ENCODE measurements around the gene GSTM3.

- TF ChIP-seq MYC (IDR thresholded peaks at IDR 0.05; ENCODE audit: low read depth, low read length) (no peak), POLR2A (IDR thresholded peaks at IDR 0.05; ENCODE audit: extremely low read depth, insufficient read length) (no peak), CTCF (IDR thresholded peaks at IDR 0.05; ENCODE audit: low read depth, low read length) (no peak)
These were observed 24.0 kb upstream of the GSTM3 start for GRCh38 chr1:109764561-109765482.

All from NB4 (cell line).